ENCODE measurements around the gene STARD5.

- TF ChIP-seq CTCF (IDR thresholded peaks at IDR 0.05) (no peak), REST (IDR thresholded peaks at IDR 0.05) (no peak), ELK1 (IDR thresholded peaks at IDR 0.05; ENCODE audit: low read depth, low read length) (no peak), SMC3 (IDR thresholded peaks at IDR 0.05) (no peak), RNF2 (IDR thresholded peaks at IDR 0.05; ENCODE audit: borderline replicate concordance, low read depth) (no peak)
Observed at GRCh38 chr15:81295486-81296121, 28.3 kb downstream of the STARD5 start.
